ENCODE data around the gene ZCCHC3. TPM values are rescaled to one million over a fixed set of nuclear protein-coding genes. Genes with fewer than 3 reads are reported as not detected.
"Not testable (repeated sequence)": the region's sequence is repeated elsewhere in the genome, so short reads cannot be mapped to it uniquely, and the experiment has no call there.

The ZCCHC3 gene
- total RNA-seq (2014; rRNA removed; shearing (Covaris generic)): 25.2 and 29.4 TPM in 2 replicates

GRCh38 chr20:297098-297924, at the start of gene ZCCHC3:
ZCCHC3 (plus strand) TSS chr20:297570; CDS start chr20:297587, 17 bp downstream.
- H3K4me3 ChIP-seq: peak within 1 kb of the TSS; percentile 98
- H3K9me3 ChIP-seq (replicated peaks): peaks cover 3% of the 10 kb centered on the region; the same call in 1 of the 2 replicates
- H3K36me3 ChIP-seq: peaks cover 35% of the 10 kb centered on the region

GRCh38 chr20:251354-251753, 46.0 kb upstream of the ZCCHC3 start:
- Histone ChIP-seq H3K27ac (no peak overlapping the region), H3K4me1 (replicated peaks) (no peaks in the 10 kb centered on the region), H3K36me3 (no peaks in the 10 kb centered on the region), H3K27me3 (replicated peaks) (peaks cover 13% of the 10 kb centered on the region), H3K9me3 (replicated peaks) (no peaks in the 10 kb centered on the region), H3K4me3 (no peak overlapping the region)
- DNase-seq (ENCODE audit: low read depth in 1 of 2, low spot score in 2 of 2): no peak

More at GRCh38 chr20:297098-297924, at the start of gene ZCCHC3:
- peaks cover 33% of the 10 kb centered on the region for H3K4me1 ChIP-seq (replicated peaks)
- H3K27me3 ChIP-seq (replicated peaks): no peaks in the 10 kb centered on the region
- H3K27ac ChIP-seq: peak within 1 kb of the TSS; percentile 97
- peak; percentile 84 to 97 for DNase-seq (ENCODE audit: low read depth in 1 of 2, low spot score in 2 of 2)

- no peak overlapping the region for H3K27ac ChIP-seq
- H3K4me1 ChIP-seq (replicated peaks): no peaks in the 10 kb centered on the region
- no peaks in the 10 kb centered on the region for H3K9me3 ChIP-seq (replicated peaks)
- H3K4me3 ChIP-seq: no peak overlapping the region
- no peaks in the 10 kb centered on the region for H3K36me3 ChIP-seq
- DNase-seq (ENCODE audit: low read depth in 1 of 2, low spot score in 2 of 2): no peak
- H3K27me3 ChIP-seq (replicated peaks): peaks cover 24% of the 10 kb centered on the region
Observed at GRCh38 chr20:252801-253200, 44.6 kb upstream of the ZCCHC3 start.

GRCh38 chr20:253447-253846, 43.9 kb upstream of the ZCCHC3 start:
- H3K27ac ChIP-seq; H3K4me1 ChIP-seq (replicated peaks); H3K36me3 ChIP-seq; DNase-seq (ENCODE audit: low read depth in 1 of 2, low spot score in 2 of 2); H3K4me3 ChIP-seq; H3K9me3 ChIP-seq (replicated peaks): not testable (repeated sequence)
- peaks cover 24% of the 10 kb centered on the region for H3K27me3 ChIP-seq (replicated peaks)

GRCh38 chr20:257419-257818, 40.0 kb upstream of the ZCCHC3 start, which contains the start of gene DEFB132:
DEFB132 (plus strand) TSS chr20:257724; CDS start chr20:257779, 55 bp downstream.
- H3K4me3 ChIP-seq: no peak within 1 kb of the TSS
- no peaks in the 10 kb centered on the region for H3K9me3 ChIP-seq (replicated peaks)
- no peak for DNase-seq (ENCODE audit: low read depth in 1 of 2, low spot score in 2 of 2)
- H3K27ac ChIP-seq: no peak within 1 kb of the TSS
- no peaks in the 10 kb centered on the region for H3K36me3 ChIP-seq
- peaks cover 16% of the 10 kb centered on the region for H3K27me3 ChIP-seq (replicated peaks)
- H3K4me1 ChIP-seq (replicated peaks): no peaks in the 10 kb centered on the region

GRCh38 chr20:258269-258858, 39.0 kb upstream of the ZCCHC3 start:
- no peaks in the 10 kb centered on the region for H3K9me3 ChIP-seq (replicated peaks)
- H3K4me3 ChIP-seq: no peak overlapping the region
- H3K27ac ChIP-seq: no peak overlapping the region
- no peaks in the 10 kb centered on the region for H3K4me1 ChIP-seq (replicated peaks)
- H3K27me3 ChIP-seq (replicated peaks): peaks cover 16% of the 10 kb centered on the region
- H3K36me3 ChIP-seq: no peaks in the 10 kb centered on the region
- DNase-seq (ENCODE audit: low read depth in 1 of 2, low spot score in 2 of 2): no peak

GRCh38 chr20:258963-259362, 38.4 kb upstream of the ZCCHC3 start:
- peak in 1 of 2 experiments; percentile 19 for DNase-seq (ENCODE audit: low read depth in 1 of 2, low spot score in 2 of 2)
- Histone ChIP-seq H3K27me3 (replicated peaks) (peaks cover 16% of the 10 kb centered on the region), H3K27ac (no peak overlapping the region), H3K36me3 (no peaks in the 10 kb centered on the region), H3K9me3 (replicated peaks) (no peaks in the 10 kb centered on the region), H3K4me1 (replicated peaks) (no peaks in the 10 kb centered on the region), H3K4me3 (no peak overlapping the region)

- peaks cover 16% of the 10 kb centered on the region for H3K27me3 ChIP-seq (replicated peaks)
- no peaks in the 10 kb centered on the region for H3K9me3 ChIP-seq (replicated peaks)
- H3K4me1 ChIP-seq (replicated peaks): no peaks in the 10 kb centered on the region
- no peaks in the 10 kb centered on the region for H3K36me3 ChIP-seq
- no peak overlapping the region for H3K27ac ChIP-seq
- no peak overlapping the region for H3K4me3 ChIP-seq
- DNase-seq (ENCODE audit: low read depth in 1 of 2, low spot score in 2 of 2): no peak
Observed at GRCh38 chr20:259981-260380, 37.4 kb upstream of the ZCCHC3 start.

GRCh38 chr20:263701-264100, 33.7 kb upstream of the ZCCHC3 start:
- H3K4me3 ChIP-seq: no peak overlapping the region

GRCh38 chr20:266596-267562, 30.5 kb upstream of the ZCCHC3 start:
- peaks cover 6% of the 10 kb centered on the region for H3K4me1 ChIP-seq (replicated peaks)
- no peak overlapping the region for H3K27ac ChIP-seq
- H3K27me3 ChIP-seq (replicated peaks): no peaks in the 10 kb centered on the region; the same call in 1 of the 2 replicates
- H3K4me3 ChIP-seq: peak overlapping the region; percentile 28
- H3K36me3 ChIP-seq: no peaks in the 10 kb centered on the region
- DNase-seq (ENCODE audit: low read depth in 1 of 2, low spot score in 2 of 2): peak; percentile 71 to 87
- H3K9me3 ChIP-seq (replicated peaks): no peaks in the 10 kb centered on the region

More at GRCh38 chr20:263701-264100, 33.7 kb upstream of the ZCCHC3 start:
- DNase-seq (ENCODE audit: low read depth in 1 of 2, low spot score in 2 of 2): no peak
- Histone ChIP-seq H3K36me3 (no peaks in the 10 kb centered on the region), H3K27me3 (replicated peaks) (no peaks in the 10 kb centered on the region; the same call in 1 of the 2 replicates), H3K9me3 (replicated peaks) (no peaks in the 10 kb centered on the region), H3K27ac (no peak overlapping the region), H3K4me1 (replicated peaks) (peaks cover 6% of the 10 kb centered on the region)

- no peaks in the 10 kb centered on the region for H3K9me3 ChIP-seq (replicated peaks)
- H3K4me1 ChIP-seq (replicated peaks): peaks cover 6% of the 10 kb centered on the region
- DNase-seq (ENCODE audit: low read depth in 1 of 2, low spot score in 2 of 2): peak in 1 of 2 experiments; percentile 31
- no peak overlapping the region for H3K4me3 ChIP-seq
- H3K36me3 ChIP-seq: no peaks in the 10 kb centered on the region
- no peaks in the 10 kb centered on the region for H3K27me3 ChIP-seq (replicated peaks)
- H3K27ac ChIP-seq: no peak overlapping the region
Observed at GRCh38 chr20:270517-270916, 26.9 kb upstream of the ZCCHC3 start.

GRCh38 chr20:271069-271468, 26.3 kb upstream of the ZCCHC3 start:
- H3K36me3 ChIP-seq: no peaks in the 10 kb centered on the region
- peaks cover 6% of the 10 kb centered on the region for H3K4me1 ChIP-seq (replicated peaks)
- H3K9me3 ChIP-seq (replicated peaks): no peaks in the 10 kb centered on the region
- no peak overlapping the region for H3K27ac ChIP-seq
- DNase-seq (ENCODE audit: low read depth in 1 of 2, low spot score in 2 of 2): peak in 1 of 2 experiments; percentile 33
- H3K4me3 ChIP-seq: no peak overlapping the region
- H3K27me3 ChIP-seq (replicated peaks): no peaks in the 10 kb centered on the region

- peak in 1 of 2 experiments; percentile 10 for DNase-seq (ENCODE audit: low read depth in 1 of 2, low spot score in 2 of 2)
- Histone ChIP-seq H3K27ac (no peak overlapping the region), H3K9me3 (replicated peaks) (no peaks in the 10 kb centered on the region), H3K27me3 (replicated peaks) (no peaks in the 10 kb centered on the region), H3K36me3 (no peaks in the 10 kb centered on the region), H3K4me1 (replicated peaks) (peaks cover 4% of the 10 kb centered on the region), H3K4me3 (no peak overlapping the region)
Observed at GRCh38 chr20:271528-271927, 25.8 kb upstream of the ZCCHC3 start.
